MCF 10A (cell line): Measurements from ENCODE around the gene DCAF10. TPM values are rescaled to one million over a fixed set of nuclear protein-coding genes. Genes with fewer than 3 reads are reported as not detected.
"Not testable (repeated sequence)": the region's sequence is repeated elsewhere in the genome, so short reads cannot be mapped to it uniquely, and the experiment has no call there.

ENCODE experiments used
- BruUV-seq: library from RNA; stranded (reverse); fragments of 400-500 nt; replicated peaks from 2 replicates; lab custom pipeline; 2021; lab: Mats Ljungman, UMichigan
- CTCF ChIA-PET: fragments of 300-600 bp; sonication (Branson Sonifier 250); formaldehyde crosslinking; extraction: SDS; loops from one replicate; lab custom pipeline; 2021; ENCODE audit warnings: antibody characterized with exemption, inconsistent platforms; lab: Yijun Ruan, JAX
- POLR2A ChIA-PET: fragments of 300-600, 350-650 bp; sonication (Branson Sonifier 250); formaldehyde crosslinking; extraction: SDS; loops from one replicate; lab custom pipeline; 2020; ENCODE audit warnings: antibody characterized with exemption, inconsistent platforms; lab: Yijun Ruan, JAX
- DNase-seq: peaks from one replicate; pipeline ENCODE4 v3.0.0-alpha.2; 2018; ENCODE audit not compliant: unreplicated experiment
- H3K27ac Mint-ChIP-seq: one replicate; pipeline ENCODE4 v1.8.0; 2022; ENCODE audit warnings: mild to moderate bottlenecking, low read depth, mixed read lengths; ENCODE audit not compliant: unreplicated experiment
- H3K27me3 Mint-ChIP-seq: one replicate; pipeline ENCODE4 v1.8.0; 2022; ENCODE audit warnings: mixed read lengths; ENCODE audit not compliant: insufficient read depth, unreplicated experiment
- H3K36me3 Mint-ChIP-seq: one replicate; pipeline ENCODE4 v1.8.0; 2022; ENCODE audit warnings: mild to moderate bottlenecking, moderate library complexity, mixed read lengths; ENCODE audit not compliant: insufficient read depth, unreplicated experiment
- H3K4me1 Mint-ChIP-seq: one replicate; pipeline ENCODE4 v1.8.0; 2022; ENCODE audit warnings: mixed read lengths; ENCODE audit not compliant: insufficient read depth, unreplicated experiment
- H3K4me3 Mint-ChIP-seq: one replicate; pipeline ENCODE4 v1.8.0; 2022; ENCODE audit warnings: mild to moderate bottlenecking, moderate library complexity, mixed read lengths; ENCODE audit not compliant: unreplicated experiment
- H3K9me3 Mint-ChIP-seq: one replicate; pipeline ENCODE4 v1.8.0; 2022; ENCODE audit warnings: mixed read lengths; ENCODE audit not compliant: unreplicated experiment
- CTCF ChIP-seq: fragments of 200-600 bp; IDR thresholded peaks from one replicate; pipeline ENCODE4 v1.8.0; 2022; ENCODE audit warnings: antibody characterized with exemption, mild to moderate bottlenecking; ENCODE audit not compliant: unreplicated experiment
- intact Hi-C: fragments of 100-400 bp; cut with micrococcal nuclease; formaldehyde crosslinking; loops from 2 replicates; pipeline ENCODE4 v1.14.1; 2022
- total RNA-seq: library from RNA; stranded (reverse); gene quantifications from 2 replicates; pipeline ENCODE4 v1.2.3, GENCODE V29; 2022

Gene DCAF10
- total RNA-seq, 1 experiment from 2014 or later, result 49.4 TPM

DNA sequence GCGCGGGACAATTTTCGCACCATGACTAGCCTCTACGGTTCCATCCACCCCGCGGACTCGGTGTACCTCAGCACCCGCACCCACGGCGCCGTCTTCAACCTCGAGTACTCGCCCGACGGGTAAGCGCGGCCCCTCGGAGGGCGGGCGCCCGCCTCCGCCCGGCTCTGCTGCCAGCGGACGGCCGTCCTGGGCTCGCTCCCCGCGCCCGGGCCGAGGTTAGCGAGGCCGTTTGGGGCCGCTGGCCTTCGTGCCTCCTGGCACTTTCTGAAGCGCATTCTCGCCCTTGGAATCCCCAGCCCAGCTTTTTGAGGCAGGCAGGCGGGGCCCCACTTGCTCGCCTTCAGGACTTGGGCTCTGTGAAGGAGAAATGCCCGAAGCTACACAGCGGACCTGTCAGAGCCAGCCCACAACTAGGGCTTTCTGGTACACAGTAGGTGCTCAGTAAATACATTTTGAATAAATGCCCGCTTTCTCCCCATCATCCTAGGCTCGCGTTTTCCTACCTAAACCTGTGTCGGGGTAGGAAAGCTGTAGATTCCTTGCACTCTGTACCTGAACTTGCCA, 772 bp downstream of the DCAF10 start:
- Mint-ChIP-seq H3K4me3 (peak overlapping the region; percentile 88), H3K27me3 (no peaks in the 10 kb centered on the region), H3K36me3 (no peaks in the 10 kb centered on the region), H3K4me1 (peaks cover 24% of the 10 kb centered on the region), H3K9me3 (no peaks in the 10 kb centered on the region), H3K27ac (peak overlapping the region; percentile 50)
- POLR2A ChIA-PET, result interaction anchor here (0.6 to 7.1 kb wide), 20 partner anchors 11 to 337 kb away, joined by 3 to 121 read pairs (median 4); partner anchors contain the start of genes EXOSC3, FBXO10, POLR1E and TOMM5
- DNase-seq, result peak; percentile 32
- CTCF ChIA-PET, result interaction anchor here (0.6 to 1.0 kb wide), 4 partner anchors 9 to 628 kb away, joined by 3 to 5 read pairs (median 4); partner anchors contain the start of gene EXOSC3
- TF ChIP-seq CTCF, result no peak
- BruUV-seq, result no TSS peak
- intact Hi-C loops, result loop anchor here (10.0 kb wide), 1 partner anchor 317 kb away; the partner anchor contains the start of gene POLR1E

GRCh38 chr9:37801959-37802711, 1.5 kb downstream of the DCAF10 start:
- peak; percentile 4 for DNase-seq
- peaks cover 27% of the 10 kb centered on the region for H3K4me1 Mint-ChIP-seq
- POLR2A ChIA-PET, result interaction anchor here (0.7 to 7.1 kb wide), 13 partner anchors 10 to 338 kb away, joined by 3 to 121 read pairs (median 7); partner anchors contain the start of genes EXOSC3, POLR1E and TOMM5
- H3K9me3 Mint-ChIP-seq, result no peaks in the 10 kb centered on the region
- no peaks in the 10 kb centered on the region for H3K27me3 Mint-ChIP-seq
- CTCF ChIA-PET, result interaction anchor here (0.6 to 1.0 kb wide), 4 partner anchors 9 to 627 kb away, joined by 3 to 5 read pairs (median 4); partner anchors contain the start of gene EXOSC3
- BruUV-seq, result TSS peak; percentile 54
- H3K36me3 Mint-ChIP-seq, result no peaks in the 10 kb centered on the region
- H3K4me3 Mint-ChIP-seq, result peak overlapping the region; percentile 88
- intact Hi-C loops, result loop anchor here (10.0 kb wide), 1 partner anchor 317 kb away; the partner anchor contains the start of gene POLR1E
- no peak for TF ChIP-seq CTCF
- peak overlapping the region; percentile 50 for H3K27ac Mint-ChIP-seq

- Mint-ChIP-seq H3K4me3 (no peak overlapping the region), H3K4me1 (peaks cover 21% of the 10 kb centered on the region), H3K27ac (no peak overlapping the region), H3K27me3 (no peaks in the 10 kb centered on the region), H3K9me3 (no peaks in the 10 kb centered on the region), H3K36me3 (peaks cover 18% of the 10 kb centered on the region)
- BruUV-seq, result no TSS peak
- intact Hi-C loops, result loop anchor here (10.0 kb wide), 1 partner anchor 321 kb away; the partner anchor contains the start of gene POLR1E
- no peak for DNase-seq
- TF ChIP-seq CTCF, result no peak
- ChIA-PET POLR2A (no interaction called here), CTCF (no interaction called here)
Measured at GRCh38 chr9:37806271-37806670, 5.7 kb downstream of the DCAF10 start.

GRCh38 chr9:37809676-37810075, 9.1 kb downstream of the DCAF10 start:
- CTCF ChIA-PET, result interaction anchor here (0.6 to 1.1 kb wide), 3 partner anchors 9 to 62 kb away, joined by 3 to 4 read pairs (median 3); partner anchors contain the start of gene DCAF10

More at GRCh38 chr9:37809676-37810075, 9.1 kb downstream of the DCAF10 start:
- H3K27me3 Mint-ChIP-seq, H3K4me3 Mint-ChIP-seq, BruUV-seq, H3K27ac Mint-ChIP-seq, POLR2A ChIA-PET, DNase-seq, H3K9me3 Mint-ChIP-seq: not testable (repeated sequence)
- intact Hi-C loops, result loop anchor here (10.0 kb wide), 1 partner anchor 325 kb away; the partner anchor contains the start of gene POLR1E
- H3K4me1 Mint-ChIP-seq, result peaks cover 11% of the 10 kb centered on the region
- H3K36me3 Mint-ChIP-seq, result peaks cover 23% of the 10 kb centered on the region
